Anterior cingulate cortex (tissue), 58 donors: Measurements from ENCODE around the gene DGKI.

ENCODE experiments used
- DNase-seq, 58 donors: peaks; one replicate each; lab custom pipeline; 2025; lab: John Stamatoyannopoulos, UW

DGKI gene

GRCh38 chr7:137579913-137580640 lies 266.7 kb downstream of the DGKI start:
- DNase-seq: no peak

- DNase-seq: no peak
Measured at GRCh38 chr7:137578541-137578940, 268.2 kb downstream of the DGKI start.

- DNase-seq: no peak
Measured at GRCh38 chr7:137577184-137577583, 269.6 kb downstream of the DGKI start.

- DNase-seq: no peak
Measured at GRCh38 chr7:137576481-137576880, 270.3 kb downstream of the DGKI start.

GRCh38 chr7:137574812-137575211 lies 272.0 kb downstream of the DGKI start:
- DNase-seq: no peak

- no peak for DNase-seq
Measured at GRCh38 chr7:137572056-137572784, 274.6 kb downstream of the DGKI start.

GRCh38 chr7:137564677-137565076 lies 282.1 kb downstream of the DGKI start:
- no peak for DNase-seq

GRCh38 chr7:137563981-137564380 lies 282.8 kb downstream of the DGKI start:
- DNase-seq: no peak

- DNase-seq: no peak
Measured at GRCh38 chr7:137547485-137547884, 299.3 kb downstream of the DGKI start.

GRCh38 chr7:137546671-137547070 lies 300.1 kb downstream of the DGKI start:
- DNase-seq: no peak

GRCh38 chr7:137546009-137546408 lies 300.8 kb downstream of the DGKI start:
- DNase-seq: no peak

GRCh38 chr7:137545059-137545716 lies 301.6 kb downstream of the DGKI start:
- DNase-seq: no peak

GRCh38 chr7:137544453-137545058 lies 302.2 kb downstream of the DGKI start:
- DNase-seq: no peak

- DNase-seq: no peak
Measured at GRCh38 chr7:137539111-137539715, 307.6 kb downstream of the DGKI start.

GRCh38 chr7:137538361-137538762 lies 308.4 kb downstream of the DGKI start:
- DNase-seq: peak in 6 of 58 donors; percentile 0 to 15 (median 4)

- no peak for DNase-seq
Measured at GRCh38 chr7:137535579-137535978, 311.2 kb downstream of the DGKI start.

GRCh38 chr7:137531671-137532070 lies 315.1 kb downstream of the DGKI start:
- no peak for DNase-seq

GRCh38 chr7:137527634-137528033 lies 319.1 kb downstream of the DGKI start:
- DNase-seq: no peak

- no peak for DNase-seq
Measured at GRCh38 chr7:137523171-137523570, 323.6 kb downstream of the DGKI start.

- no peak for DNase-seq
Measured at GRCh38 chr7:137521451-137521850, 325.3 kb downstream of the DGKI start.

GRCh38 chr7:137519947-137520346 lies 326.8 kb downstream of the DGKI start:
- no peak for DNase-seq
